Thyroid gland (tissue), 4 donors: Measurements from ENCODE around the gene DUSP22. TPM values are rescaled to one million over a fixed set of nuclear protein-coding genes. Genes with fewer than 3 reads are reported as not detected.

Source experiments
- DNase-seq, 2 donors: peaks; one replicate each; pipeline ENCODE4 v3.0.0-alpha.2; 2019
- H3K27ac ChIP-seq, 3 donors: fragments of 200-600 bp; sonication (generic); 1 replicate in 2 of 3; 2 replicates in 1 of 3; pipeline ENCODE4 v1.5.1; 2016 to 2019; ENCODE audit warnings: mild to moderate bottlenecking in 1 of 3, moderate library complexity in 1 of 3
- H3K27me3 ChIP-seq: fragments of 200-600 bp; sonication (generic); one replicate; pipeline ENCODE4 v1.5.1; 2019
- H3K36me3 ChIP-seq, 2 donors: fragments of 200-600 bp; sonication (generic); one replicate each; pipeline ENCODE4 v1.5.1; 2016 to 2019
- H3K4me1 ChIP-seq, 2 donors: fragments of 200-600 bp; sonication (generic); one replicate each; pipeline ENCODE4 v1.5.1; 2017 to 2019
- H3K4me3 ChIP-seq, 3 donors: fragments of 200-600 bp; sonication (generic); replicated peaks in 1 of 3; 1 replicate in 2 of 3; 2 replicates in 1 of 3; pipeline ENCODE4 v1.5.1; 2016; ENCODE audit warnings: mild to moderate bottlenecking in 1 of 3
- H3K9me3 ChIP-seq: fragments of 200-600 bp; sonication (generic); one replicate; pipeline ENCODE4 v1.5.1; 2017
- POLR2A ChIP-seq, 2 donors: fragments of 450-650 bp; IDR thresholded peaks; one replicate each; pipeline ENCODE4 v1.6.1; 2017; ENCODE audit warnings: antibody characterized with exemption in 2 of 2, mild to moderate bottlenecking in 2 of 2, moderate library complexity in 1 of 2
- WGBS, 2 donors: methylation state at CpG; one replicate each; pipeline ENCODE4 v1.1.5; 2017; 5-methylcytosine and 5-hydroxymethylcytosine counted together
- intact Hi-C: fragments of 100-400 bp; cut with DNase I; formaldehyde crosslinking; loops from one replicate; pipeline ENCODE4 v1.15.1; 2023
- total RNA-seq, 4 donors: library from RNA; depleted of rRNA; stranded (reverse); fragments of >200 nt; gene quantifications; one replicate each; pipeline ENCODE4 v1.2.3, GENCODE V29; 2016
- TF ChIP-seq, protein P1 (sequence below), 6 experiments: fragments of 200-600 bp in 3 of 6; fragments of 450-650 bp in 3 of 6; sonication (generic) in 3 of 6; IDR thresholded peaks; one replicate each; pipeline ENCODE4 v1.5.1; 2016 to 2019; ENCODE audit warnings: antibody characterized with exemption in 6 of 6, mild to moderate bottlenecking in 2 of 6, inconsistent platforms in 1 of 6, moderate library complexity in 1 of 6

DUSP22 gene
- total RNA-seq, 4 donors from 2014 or later: 40.4 to 68.8 (median 59.4) TPM

DNA sequence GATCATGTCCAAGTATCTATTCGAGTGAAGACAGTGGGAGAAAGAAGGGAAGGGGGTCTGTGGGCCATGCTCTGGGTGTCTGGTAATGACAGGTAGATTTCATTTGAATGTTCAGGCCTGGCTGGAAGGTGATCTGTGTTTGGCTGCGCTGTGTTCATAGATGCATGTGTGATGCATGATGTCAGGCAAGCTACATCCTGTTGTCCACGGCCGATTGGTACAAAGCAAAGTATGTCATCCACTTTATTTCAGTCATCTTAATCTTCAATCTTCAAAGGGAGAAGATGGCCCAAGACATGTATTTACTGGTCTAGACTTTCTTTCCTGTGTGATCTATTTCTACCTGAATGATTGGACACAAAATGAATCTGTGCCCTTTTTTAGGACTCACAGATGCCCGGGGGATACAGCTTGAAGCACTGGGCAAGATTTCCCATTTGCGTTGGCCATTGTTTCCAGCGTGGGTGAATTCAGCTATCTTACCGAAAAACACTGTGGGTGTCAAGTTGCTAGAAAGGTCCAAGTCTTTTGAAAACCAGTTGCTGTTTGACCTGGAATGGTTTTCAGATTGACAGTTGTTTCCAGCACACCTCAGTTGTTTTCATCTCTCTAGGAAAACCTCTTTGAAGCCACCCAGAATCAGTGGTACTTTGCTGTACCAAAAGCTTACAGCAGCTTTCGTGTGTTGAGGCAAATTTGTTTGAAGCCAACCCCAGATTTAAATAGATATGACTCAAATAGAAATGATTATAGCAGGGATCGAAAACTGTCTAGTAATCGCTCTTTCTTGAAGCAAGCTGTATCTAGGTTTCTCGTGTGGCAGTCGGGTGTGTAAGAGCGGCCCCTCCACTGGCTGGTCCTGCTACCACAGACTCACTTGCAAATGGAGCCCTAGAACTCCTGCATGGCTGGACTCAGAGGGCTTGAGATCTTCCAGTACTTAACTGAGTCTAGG lies 27.2 kb downstream of the DUSP22 start:
- peaks cover 0 to 7% of the 10 kb centered on the region in 2 donors for H3K4me1 ChIP-seq
- TF ChIP-seq, protein P1, sequence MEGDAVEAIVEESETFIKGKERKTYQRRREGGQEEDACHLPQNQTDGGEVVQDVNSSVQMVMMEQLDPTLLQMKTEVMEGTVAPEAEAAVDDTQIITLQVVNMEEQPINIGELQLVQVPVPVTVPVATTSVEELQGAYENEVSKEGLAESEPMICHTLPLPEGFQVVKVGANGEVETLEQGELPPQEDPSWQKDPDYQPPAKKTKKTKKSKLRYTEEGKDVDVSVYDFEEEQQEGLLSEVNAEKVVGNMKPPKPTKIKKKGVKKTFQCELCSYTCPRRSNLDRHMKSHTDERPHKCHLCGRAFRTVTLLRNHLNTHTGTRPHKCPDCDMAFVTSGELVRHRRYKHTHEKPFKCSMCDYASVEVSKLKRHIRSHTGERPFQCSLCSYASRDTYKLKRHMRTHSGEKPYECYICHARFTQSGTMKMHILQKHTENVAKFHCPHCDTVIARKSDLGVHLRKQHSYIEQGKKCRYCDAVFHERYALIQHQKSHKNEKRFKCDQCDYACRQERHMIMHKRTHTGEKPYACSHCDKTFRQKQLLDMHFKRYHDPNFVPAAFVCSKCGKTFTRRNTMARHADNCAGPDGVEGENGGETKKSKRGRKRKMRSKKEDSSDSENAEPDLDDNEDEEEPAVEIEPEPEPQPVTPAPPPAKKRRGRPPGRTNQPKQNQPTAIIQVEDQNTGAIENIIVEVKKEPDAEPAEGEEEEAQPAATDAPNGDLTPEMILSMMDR (IDR thresholded peaks at IDR 0.05): no peak
- no peak for TF ChIP-seq POLR2A (IDR thresholded peaks at IDR 0.05)
- no peaks in the 10 kb centered on the region for H3K27me3 ChIP-seq
- WGBS, 2 donors: 85 to 87% methylated on average over 14 of the region's 14 CpGs
- DNase-seq: no peak
- no peaks in the 10 kb centered on the region for H3K36me3 ChIP-seq
- intact Hi-C loops: no loop called here
- H3K4me3 ChIP-seq: no peak overlapping the region
- H3K9me3 ChIP-seq: no peaks in the 10 kb centered on the region
- H3K27ac ChIP-seq: no peak overlapping the region

DNA sequence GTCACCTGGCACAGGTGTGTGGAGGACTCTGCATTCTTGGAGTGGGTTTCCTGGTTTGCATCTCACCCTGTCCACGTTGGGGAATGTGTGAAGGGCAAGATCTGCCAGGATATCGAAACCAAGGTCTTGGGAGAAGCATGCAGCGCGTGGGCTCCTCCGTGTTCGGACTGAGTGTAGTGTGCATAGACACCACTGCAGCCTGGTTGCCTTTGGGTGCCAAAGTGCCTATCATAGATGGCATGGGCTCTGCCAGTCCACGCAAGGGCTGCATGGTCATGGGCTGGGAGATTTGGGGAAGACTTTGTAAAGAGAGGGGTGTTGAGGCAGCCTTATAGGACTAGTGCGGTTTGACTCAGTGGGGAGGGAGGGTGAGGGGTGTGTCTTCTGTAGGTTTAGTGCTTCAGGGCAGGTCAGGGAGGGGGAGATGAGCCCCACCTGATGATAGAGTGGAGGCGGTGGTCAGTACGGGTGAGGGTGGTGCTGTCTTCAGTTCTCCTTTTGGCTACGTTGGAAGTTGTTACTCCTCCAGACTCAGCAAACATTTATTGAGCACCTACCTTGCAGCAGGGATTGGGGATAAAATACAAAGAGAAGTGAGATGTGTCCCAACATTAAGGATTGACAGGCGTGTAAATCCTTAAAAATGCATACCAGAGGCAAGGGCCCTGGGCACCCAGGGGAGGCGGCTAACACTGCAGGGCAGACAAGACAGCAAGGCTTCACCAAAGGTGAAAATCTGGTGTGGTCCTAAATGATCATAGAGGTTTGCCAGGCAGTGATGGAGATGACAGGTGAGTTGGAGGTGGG lies 28.3 kb downstream of the DUSP22 start:
- Histone ChIP-seq H3K4me1 (peaks cover 0 to 7% of the 10 kb centered on the region in 2 donors), H3K4me3 (no peak overlapping the region), H3K36me3 (no peaks in the 10 kb centered on the region), H3K9me3 (no peaks in the 10 kb centered on the region), H3K27ac (no peak overlapping the region), H3K27me3 (no peaks in the 10 kb centered on the region)
- 85 to 90% methylated on average over 13 of the region's 13 CpGs for WGBS, 2 donors
- no peak for TF ChIP-seq POLR2A (IDR thresholded peaks at IDR 0.05)
- TF ChIP-seq, protein P1 (IDR thresholded peaks at IDR 0.05): no peak
- no peak for DNase-seq
- intact Hi-C loops: no loop called here

DNA sequence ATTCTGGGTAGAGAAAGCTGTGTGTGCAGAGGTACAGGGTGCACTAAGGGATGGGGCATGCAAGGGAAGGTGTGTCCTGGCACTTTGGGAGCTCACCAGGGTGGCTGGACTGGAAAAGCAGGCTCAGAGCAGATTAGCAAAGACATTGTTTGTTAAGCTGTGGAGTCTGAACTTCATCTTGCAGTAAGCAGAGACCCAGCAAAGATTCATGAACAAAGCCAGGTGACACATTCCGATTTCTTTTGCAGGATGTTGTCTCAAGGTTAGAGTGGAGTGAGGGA lies 28.8 kb downstream of the DUSP22 start:
- TF ChIP-seq POLR2A (IDR thresholded peaks at IDR 0.05): no peak
- TF ChIP-seq, protein P1 (IDR thresholded peaks at IDR 0.05): no peak
- Histone ChIP-seq H3K4me3 (no peak overlapping the region), H3K36me3 (no peaks in the 10 kb centered on the region), H3K4me1 (peaks cover 0 to 7% of the 10 kb centered on the region in 2 donors), H3K9me3 (no peaks in the 10 kb centered on the region), H3K27me3 (no peaks in the 10 kb centered on the region), H3K27ac (no peak overlapping the region)
- intact Hi-C loops: no loop called here
- DNase-seq: no peak
- WGBS, 2 donors: 76 to 79% methylated on average over 1 of the region's 1 CpG

DNA sequence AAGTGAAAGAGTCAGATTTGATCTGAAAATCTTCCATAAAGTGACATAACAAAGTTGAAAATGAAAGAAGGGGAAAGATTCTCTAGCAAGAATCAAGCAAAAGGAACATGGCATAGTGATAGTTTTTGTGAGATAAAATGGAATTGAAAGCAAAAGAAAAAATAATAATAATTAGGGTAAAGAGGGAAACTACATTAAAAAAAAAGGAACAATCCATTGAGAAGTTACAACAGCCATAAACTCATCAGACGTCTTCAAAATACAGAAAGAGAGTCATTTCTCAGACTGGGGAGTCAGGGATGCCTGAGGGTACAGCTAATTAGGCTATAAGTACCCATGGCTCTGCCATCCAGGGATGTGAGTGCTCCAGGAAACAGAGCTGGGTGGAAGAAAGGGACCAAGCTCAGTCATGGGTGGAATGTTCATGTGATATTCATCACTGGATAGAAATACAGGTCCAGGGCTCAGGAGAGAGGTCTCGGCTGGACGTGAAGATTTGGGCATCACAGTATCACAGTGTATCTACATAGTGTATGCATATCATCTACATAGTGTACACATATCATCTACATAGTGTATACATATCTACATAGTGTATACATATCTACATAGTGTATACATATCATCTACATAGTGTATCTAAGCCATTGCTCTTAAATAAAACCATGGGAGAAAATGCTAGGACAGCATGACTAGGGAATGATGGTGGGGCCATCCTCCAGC lies 29.4 kb downstream of the DUSP22 start:
- intact Hi-C loops: no loop called here
- Histone ChIP-seq H3K9me3 (no peaks in the 10 kb centered on the region), H3K36me3 (no peaks in the 10 kb centered on the region), H3K27me3 (no peaks in the 10 kb centered on the region), H3K4me1 (peaks cover 0 to 7% of the 10 kb centered on the region in 2 donors), H3K27ac (no peak overlapping the region), H3K4me3 (no peak overlapping the region)
- WGBS, 2 donors: 57 to 58% methylated on average over 3 of the region's 3 CpGs
- TF ChIP-seq, protein P1 (IDR thresholded peaks at IDR 0.05): no peak
- TF ChIP-seq POLR2A (IDR thresholded peaks at IDR 0.05): no peak
- DNase-seq: no peak
